Testis (tissue), 3 donors: ENCODE results near the gene VEGFA. TPM values are rescaled to one million over a fixed set of nuclear protein-coding genes. Genes with fewer than 3 reads are reported as not detected.

Experiments used
- DNase-seq: peaks from one replicate; pipeline ENCODE4 v3.0.0-alpha.2; 2019
- H3K27ac ChIP-seq, 2 donors: fragments of 200-600 bp; sonication (generic); one replicate each; pipeline ENCODE4 v1.5.1; 2019
- H3K27me3 ChIP-seq: fragments of 200-600 bp; sonication (generic); one replicate; pipeline ENCODE4 v1.5.1; 2019
- H3K36me3 ChIP-seq: fragments of 200-600 bp; sonication (generic); one replicate; pipeline ENCODE4 v1.5.1; 2017; ENCODE audit warnings: low read depth; ENCODE audit errors: missing control alignments
- H3K4me1 ChIP-seq: fragments of 200-600 bp; sonication (generic); one replicate; pipeline ENCODE4 v1.5.1; 2019
- H3K4me3 ChIP-seq, 2 donors: fragments of 200-600 bp; sonication (generic); one replicate each; pipeline ENCODE4 v1.5.1; 2017 to 2019
- H3K9me3 ChIP-seq: fragments of 200-600 bp; sonication (generic); one replicate; pipeline ENCODE4 v1.5.1; 2017
- CTCF ChIP-seq, 3 experiments: fragments of 450-650 bp in 2 of 3; fragments of 200-600 bp in 1 of 3; sonication (generic) in 1 of 3; IDR thresholded peaks; one replicate each; pipeline ENCODE4 v1.5.1; 2016 to 2019; ENCODE audit warnings: antibody characterized with exemption in 3 of 3, mild to moderate bottlenecking in 2 of 3, moderate library complexity in 1 of 3
- POLR2A ChIP-seq: fragments of 450-650 bp; IDR thresholded peaks from one replicate; pipeline ENCODE4 v1.6.1; 2017; ENCODE audit warnings: antibody characterized with exemption, mild to moderate bottlenecking, moderate library complexity
- WGBS, 2 donors: methylation state at CpG; one replicate each; pipeline ENCODE4 v1.1.5; 2018; 5-methylcytosine and 5-hydroxymethylcytosine counted together
- intact Hi-C: fragments of 100-400 bp; cut with DNase I; formaldehyde crosslinking; loops from one replicate; pipeline ENCODE4 v1.15.1; 2023; ENCODE audit warnings: low total_unique reads
- polyA plus RNA-seq: library from polyadenylated mRNA; stranded (reverse); fragments of 350-450 nt; fragmentation: Illumina TruSeq; extraction: RNeasy Lipid Tissue Mini Kit (QIAGEN cat#74804); gene quantifications from one replicate; pipeline ENCODE4 v1.2.3, GENCODE V29; 2014; ENCODE audit warnings: low read depth, low replicate concordance; ENCODE audit not compliant: insufficient read depth
- total RNA-seq, 2 donors: library from RNA; depleted of rRNA; stranded (reverse); fragments of >200 nt; gene quantifications; one replicate each; pipeline ENCODE4 v1.2.3, GENCODE V29; 2016

Gene VEGFA
- total and polyA plus RNA-seq, 3 donors from 2014 or later = 6.1 to 15.2 (median 14.9) TPM

- Histone ChIP-seq H3K36me3 (no peaks in the 10 kb centered on the region), H3K9me3 (no peaks in the 10 kb centered on the region), H3K27me3 (no peaks in the 10 kb centered on the region), H3K27ac (no peak overlapping the region), H3K4me3 (no peak overlapping the region), H3K4me1 (peaks cover 6% of the 10 kb centered on the region)
- intact Hi-C loops = loop anchor here (10.0 kb wide), 1 partner anchor 102 kb away; no protein-coding TSS in a partner anchor
- 79 to 81% methylated on average over 1 of the region's 1 CpG for WGBS, 2 donors
- no peak for DNase-seq
- no peak for TF ChIP-seq CTCF (IDR thresholded peaks at IDR 0.05)
- TF ChIP-seq POLR2A = no peak
Measured at GRCh38 chr6:43766500-43766853, 3.5 kb upstream of the VEGFA start.

- intact Hi-C loops = loop anchor here (10.0 kb wide), 1 partner anchor 102 kb away; no protein-coding TSS in a partner anchor
- Histone ChIP-seq H3K9me3 (no peaks in the 10 kb centered on the region), H3K36me3 (no peaks in the 10 kb centered on the region), H3K4me1 (peaks cover 8% of the 10 kb centered on the region), H3K27me3 (no peaks in the 10 kb centered on the region), H3K27ac (no peak overlapping the region), H3K4me3 (no peak overlapping the region)
- TF ChIP-seq CTCF (IDR thresholded peaks at IDR 0.05) = no peak
- no peak for TF ChIP-seq POLR2A
- WGBS, 2 donors = 87 to 88% methylated on average over 10 of the region's 10 CpGs
- DNase-seq = no peak
Measured at GRCh38 chr6:43766964-43767461, 3.0 kb upstream of the VEGFA start.

- Histone ChIP-seq H3K9me3 (no peaks in the 10 kb centered on the region), H3K4me1 (peaks cover 14% of the 10 kb centered on the region), H3K27me3 (no peaks in the 10 kb centered on the region), H3K4me3 (no peak overlapping the region), H3K27ac (no peak overlapping the region), H3K36me3 (no peaks in the 10 kb centered on the region)
- intact Hi-C loops = loop anchor here (10.0 kb wide), 1 partner anchor 103 kb away; no protein-coding TSS in a partner anchor
- no peak for DNase-seq
- TF ChIP-seq CTCF (IDR thresholded peaks at IDR 0.05) = no peak
- TF ChIP-seq POLR2A = no peak
- 82 to 92% methylated on average over 8 of the region's 8 CpGs for WGBS, 2 donors
Measured at GRCh38 chr6:43767553-43768505, 2.2 kb upstream of the VEGFA start.

- 79 to 80% methylated on average over 1 of the region's 1 CpG for WGBS, 2 donors
- no peaks in the 10 kb centered on the region for H3K36me3 ChIP-seq
- H3K27ac ChIP-seq = no peak overlapping the region
- no peak for DNase-seq
- intact Hi-C loops = loop anchor here (10.0 kb wide), 1 partner anchor 104 kb away; no protein-coding TSS in a partner anchor
- TF ChIP-seq CTCF (IDR thresholded peaks at IDR 0.05) = no peak
- no peak for TF ChIP-seq POLR2A
- no peaks in the 10 kb centered on the region for H3K27me3 ChIP-seq
- no peaks in the 10 kb centered on the region for H3K9me3 ChIP-seq
- H3K4me1 ChIP-seq = peaks cover 20% of the 10 kb centered on the region
- H3K4me3 ChIP-seq = no peak overlapping the region
Measured at GRCh38 chr6:43768506-43768860, 1.5 kb upstream of the VEGFA start.
